IMR-90 (cell line): ENCODE results near the gene HFM1. TPM values are rescaled to one million over a fixed set of nuclear protein-coding genes. Genes with fewer than 3 reads are reported as not detected.

Source experiments
- ATAC-seq: fragments of 200-7000 bp; cut with Tn5 transposase; 2 replicates; pipeline ENCODE4 v1.9.1; 2020; ENCODE audit warnings: low read depth, mild to moderate bottlenecking, moderate library complexity
- BruUV-seq: library from RNA; stranded (reverse); fragments of 400-500 nt; replicated peaks from 2 replicates; lab custom pipeline; 2021; lab: Mats Ljungman, UMichigan
- CTCF ChIA-PET: fragments of 300-600 bp; formaldehyde crosslinking; extraction: SDS; loops from one replicate; lab custom pipeline; 2021; ENCODE audit warnings: antibody characterized with exemption; lab: Yijun Ruan, JAX
- POLR2A ChIA-PET: fragments of 300-600 bp; sonication (Branson Sonifier 250); formaldehyde crosslinking; loops from one replicate; lab custom pipeline; 2022; ENCODE audit warnings: antibody characterized with exemption; ENCODE audit not compliant: unreplicated experiment; lab: Charles Lee
- DNase-seq: peaks from one replicate; pipeline ENCODE4 v3.0.0; 2013
- H2AFZ ChIP-seq: replicated peaks from 2 replicates; pipeline ENCODE3; 2013; ENCODE audit warnings: low read length, mild to moderate bottlenecking; ENCODE audit not compliant: poor library complexity
- H2AK5ac ChIP-seq: 2 replicates; pipeline ENCODE4 v1.6.1; 2013; ENCODE audit warnings: low read depth, low read length, inconsistent platforms
- H2AK9ac ChIP-seq: replicated peaks from 2 replicates; pipeline ENCODE3; 2013; ENCODE audit warnings: mild to moderate bottlenecking, low read depth, low read length, moderate library complexity; ENCODE audit not compliant: poor library complexity
- H2BK120ac ChIP-seq: 2 replicates; pipeline ENCODE4 v1.6.1; 2013; ENCODE audit warnings: low read depth, low read length, inconsistent platforms
- H2BK15ac ChIP-seq: 3 replicates; pipeline ENCODE4 v1.6.1; 2013; ENCODE audit warnings: low read depth, low read length, inconsistent platforms
- H2BK20ac ChIP-seq: 2 replicates; pipeline ENCODE4 v1.6.1; 2013; ENCODE audit warnings: low read depth, mild to moderate bottlenecking, inconsistent platforms, low read length, moderate library complexity
- H2BK5ac ChIP-seq: 2 replicates; pipeline ENCODE4 v1.6.1; 2013; ENCODE audit warnings: mild to moderate bottlenecking, low read depth, low read length, inconsistent platforms; ENCODE audit not compliant: poor library complexity, severe bottlenecking
- H3K14ac ChIP-seq: replicated peaks from 2 replicates; pipeline ENCODE4 v1.6.1; 2013; ENCODE audit warnings: low read depth, low read length, inconsistent platforms
- H3K18ac ChIP-seq: 2 replicates; pipeline ENCODE4 v1.6.1; 2013; ENCODE audit warnings: low read depth, low read length, control low read depth
- H3K23ac ChIP-seq: 2 replicates; pipeline ENCODE4 v1.6.1; 2013; ENCODE audit warnings: low read depth, low read length, inconsistent platforms
- H3K27ac ChIP-seq: 2 replicates; pipeline ENCODE4 v1.5.1; 2013; ENCODE audit warnings: mild to moderate bottlenecking, control low read depth, low read length; ENCODE audit not compliant: insufficient read depth
- H3K27me3 ChIP-seq: 2 replicates; pipeline ENCODE4 v1.6.1; 2013; ENCODE audit warnings: low read length; ENCODE audit not compliant: control insufficient read depth, insufficient read depth
- H3K36me3 ChIP-seq: 2 replicates; pipeline ENCODE4 v1.6.1; 2013; ENCODE audit warnings: low read length, mixed read lengths; ENCODE audit not compliant: control insufficient read depth, insufficient read depth
- H3K4ac ChIP-seq: 2 replicates; pipeline ENCODE4 v1.6.1; 2013; ENCODE audit warnings: low read depth, low read length, inconsistent platforms
- H3K4me1 ChIP-seq: 2 replicates; pipeline ENCODE4 v1.6.1; 2013; ENCODE audit warnings: low read length, mixed read lengths; ENCODE audit not compliant: control insufficient read depth, insufficient read depth
- H3K4me2 ChIP-seq: 2 replicates; pipeline ENCODE4 v1.6.1; 2013; ENCODE audit warnings: low read depth, mild to moderate bottlenecking, control low read depth, low read length, moderate library complexity
- H3K4me3 ChIP-seq: 2 replicates; pipeline ENCODE4 v1.5.1; 2013; ENCODE audit warnings: low read depth, mild to moderate bottlenecking, control low read depth, low read length, moderate library complexity; ENCODE audit not compliant: insufficient read depth
- H3K56ac ChIP-seq: 2 replicates; pipeline ENCODE4 v1.6.1; 2013; ENCODE audit warnings: low read length, inconsistent platforms; ENCODE audit not compliant: insufficient read depth; ENCODE audit errors: extremely low read depth
- H3K79me1 ChIP-seq, 2 experiments: 2 replicates each; pipeline ENCODE4 v1.6.1; 2013; ENCODE audit warnings: low read length in 2 of 2, inconsistent platforms in 1 of 2, low read depth in 1 of 2
- H3K9ac ChIP-seq: 2 replicates; pipeline ENCODE4 v1.6.1; 2013; ENCODE audit warnings: low read depth, low read length, control low read depth
- H3K9me1 ChIP-seq: 2 replicates; pipeline ENCODE4 v1.6.1; 2013; ENCODE audit warnings: low read length, inconsistent platforms; ENCODE audit not compliant: insufficient read depth
- H3K9me3 ChIP-seq: 2 replicates; pipeline ENCODE4 v1.6.1; 2013; ENCODE audit warnings: low read length; ENCODE audit not compliant: control insufficient read depth, insufficient read depth
- H4K20me1 ChIP-seq: 2 replicates; pipeline ENCODE4 v1.6.1; 2013; ENCODE audit warnings: low read length, inconsistent platforms; ENCODE audit not compliant: insufficient read depth
- H4K5ac ChIP-seq: 2 replicates; pipeline ENCODE4 v1.6.1; 2013; ENCODE audit warnings: mild to moderate bottlenecking, low read depth, low read length, control low read depth
- H4K8ac ChIP-seq, 2 experiments: 2 replicates each; pipeline ENCODE4 v1.6.1; 2013; ENCODE audit warnings: low read depth in 2 of 2, low read length in 2 of 2, control low read depth in 1 of 2, inconsistent platforms in 1 of 2
- H4K91ac ChIP-seq: 2 replicates; pipeline ENCODE4 v1.6.1; 2013; ENCODE audit warnings: low read depth, low read length, inconsistent platforms; ENCODE audit not compliant: insufficient read depth
- BHLHE40 ChIP-seq: fragments of 150-350 bp; IDR thresholded peaks from 2 replicates; pipeline ENCODE4 v1.6.1; 2016; ENCODE audit warnings: mild to moderate bottlenecking, low read depth, low read length
- CEBPB ChIP-seq: IDR thresholded peaks from 2 replicates; pipeline ENCODE4 v1.6.1; 2012; ENCODE audit warnings: low read depth, low read length, improper control_type of control experiment
- CHD1 ChIP-seq: IDR thresholded peaks from 2 replicates; pipeline ENCODE4 v1.6.1; 2012; ENCODE audit warnings: low read depth, low read length, improper control_type of control experiment
- CTCF ChIP-seq: conservative IDR thresholded peaks from 2 replicates; pipeline ENCODE4 v1.5.1; 2012; ENCODE audit warnings: mild to moderate bottlenecking, low read depth, low read length, improper control_type of control experiment
- FOS ChIP-seq: fragments of 150-350 bp; IDR thresholded peaks from 2 replicates; pipeline ENCODE4 v1.6.1; 2016; ENCODE audit warnings: low read depth, low read length
- MAFK ChIP-seq: IDR thresholded peaks from 2 replicates; pipeline ENCODE4 v1.6.1; 2012; ENCODE audit warnings: low read depth, low read length, improper control_type of control experiment
- MAZ ChIP-seq: IDR thresholded peaks from 2 replicates; pipeline ENCODE4 v1.6.1; 2012; ENCODE audit warnings: low read depth, mild to moderate bottlenecking, low read length, improper control_type of control experiment, moderate library complexity, borderline replicate concordance
- MXI1 ChIP-seq: IDR thresholded peaks from 2 replicates; pipeline ENCODE4 v1.6.1; 2012; ENCODE audit warnings: low read depth, mild to moderate bottlenecking, low read length, moderate library complexity, borderline replicate concordance
- NFE2L2 ChIP-seq: fragments of 150-350 bp; IDR thresholded peaks from 2 replicates; pipeline ENCODE4 v1.6.1; 2016; ENCODE audit warnings: low read depth, mild to moderate bottlenecking, low read length
- POLR2A ChIP-seq: IDR thresholded peaks from 2 replicates; pipeline ENCODE4 v1.6.1; 2012; ENCODE audit warnings: mild to moderate bottlenecking, low read depth, low read length
- RAD21 ChIP-seq: IDR thresholded peaks from 2 replicates; pipeline ENCODE4 v1.6.1; 2012; ENCODE audit warnings: low read length, improper control_type of control experiment
- RCOR1 ChIP-seq: IDR thresholded peaks from 2 replicates; pipeline ENCODE4 v1.6.1; 2012; ENCODE audit warnings: mild to moderate bottlenecking, low read length, improper control_type of control experiment; ENCODE audit not compliant: insufficient replicate concordance
- RFX5 ChIP-seq: IDR thresholded peaks from 2 replicates; pipeline ENCODE4 v1.8.0; 2012; ENCODE audit warnings: low read depth, mild to moderate bottlenecking, low read length, moderate library complexity
- SMC3 ChIP-seq: fragments of 150-350 bp; IDR thresholded peaks from 2 replicates; pipeline ENCODE4 v1.6.1; 2016; ENCODE audit warnings: low read depth, mild to moderate bottlenecking, antibody characterized with exemption, low read length, moderate library complexity
- USF2 ChIP-seq: fragments of 150-350 bp; IDR thresholded peaks from 2 replicates; pipeline ENCODE4 v1.6.1; 2017; ENCODE audit warnings: mild to moderate bottlenecking, antibody characterized with exemption, low read length, low read depth
- WGBS, 2 experiments: methylation state at CpG; one replicate each; pipeline versions ENCODE4 v1.1.5 to v1.1.7; 2013; ENCODE audit warnings: missing lambda C conversion rate in 2 of 2; ENCODE audit not compliant: insufficient read length in 1 of 2; ENCODE audit errors: extremely low coverage in 2 of 2; 5-methylcytosine and 5-hydroxymethylcytosine counted together
- dilution Hi-C: fragments of 300-500 bp; cut with HindIII; formaldehyde crosslinking; loops from one replicate; pipeline ENCODE4 v1.14.3; 2018; ENCODE audit warnings: low sequenced_read_pairs; ENCODE audit not compliant: unreplicated experiment
- in situ Hi-C: fragments of 300-500 bp; cut with MboI; formaldehyde crosslinking; loops from 3 replicates; pipeline ENCODE4 v1.14.3; 2019; ENCODE audit warnings: low sequenced_read_pairs, inconsistent platforms, mixed read lengths
- intact Hi-C: fragments of 100-400 bp; cut with micrococcal nuclease; formaldehyde crosslinking; loops from 2 replicates; pipeline ENCODE4 v1.10.0; 2022
- polyA plus RNA-seq, 3 experiments: library from polyadenylated mRNA; depleted of rRNA; stranded (reverse); fragments of >200 nt; gene quantifications; 2 replicates each; pipeline ENCODE4 v1.2.3, GENCODE V29; 2012; ENCODE audit warnings: low replicate concordance in 1 of 3
- total RNA-seq: library from RNA; depleted of rRNA; stranded (reverse); fragments of >200 nt; gene quantifications from 2 replicates; pipeline ENCODE4 v1.2.3, GENCODE V29; 2012
- TF ChIP-seq, protein P1 (sequence below): fragments of 150-350 bp; IDR thresholded peaks from 2 replicates; pipeline ENCODE4 v1.6.1; 2016; ENCODE audit warnings: low read depth, mild to moderate bottlenecking, low read length, moderate library complexity, borderline replicate concordance

The HFM1 gene
- total and polyA plus RNA-seq, 2 of the 4 experiments (the other 2 are of a cell fraction), result 0.15 to 0.18 TPM

DNA sequence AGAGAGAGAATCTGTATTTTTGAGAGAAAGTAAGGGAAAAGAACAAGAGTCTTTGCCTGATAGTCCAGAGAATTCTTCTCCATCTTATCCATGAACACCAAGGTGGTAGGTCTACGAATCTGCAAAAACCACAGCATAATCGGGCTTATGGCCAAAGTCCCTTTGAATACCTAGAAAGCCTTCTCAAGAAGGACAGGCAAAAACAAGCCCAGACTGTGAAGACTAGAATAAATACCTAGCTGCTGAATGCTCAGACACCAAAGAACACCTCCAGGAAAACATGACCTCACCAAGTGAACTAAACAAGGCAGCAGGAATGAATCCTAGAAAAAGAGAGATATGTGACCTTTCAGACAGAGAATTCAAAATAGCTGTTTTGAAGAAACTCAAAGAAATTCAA, 79.2 kb downstream of the HFM1 start:
- DNase-seq, result no peak
- Histone ChIP-seq H2BK5ac (no peak overlapping the region), H3K9ac (no peak overlapping the region), H3K36me3 (no peaks in the 10 kb centered on the region), H3K56ac (no peak overlapping the region), H4K8ac (no peak overlapping the region), H3K27ac (no peak overlapping the region), H2BK15ac (no peak overlapping the region), H4K91ac (no peak overlapping the region), H3K9me1 (no peaks in the 10 kb centered on the region), H3K4me1 (no peaks in the 10 kb centered on the region), H4K5ac (no peak overlapping the region), H3K79me1 (no peaks in the 10 kb centered on the region), H3K14ac (no peak overlapping the region), H2AK9ac (no peak overlapping the region), H3K4ac (no peak overlapping the region), H3K9me3 (no peaks in the 10 kb centered on the region), H2AFZ (no peak overlapping the region), H3K4me2 (no peak overlapping the region), H3K4me3 (no peak overlapping the region), H2AK5ac (no peak overlapping the region), H3K18ac (no peak overlapping the region), H3K27me3 (no peaks in the 10 kb centered on the region), H4K20me1 (no peaks in the 10 kb centered on the region), H2BK120ac (no peak overlapping the region), H3K23ac (no peak overlapping the region), H2BK20ac (no peak overlapping the region)
- BruUV-seq, result no TSS peak
- ATAC-seq, result no peak
- ChIA-PET POLR2A (no interaction called here), CTCF (no interaction called here)
- TF ChIP-seq USF2 (no peak), RCOR1 (no peak), RAD21 (no peak), CEBPB (no peak), NFE2L2 (no peak), MAFK (no peak), FOS (no peak), CHD1 (no peak), CTCF (no peak), BHLHE40 (no peak), RFX5 (no peak), POLR2A (no peak), MAZ (no peak), MXI1 (no peak), SMC3 (no peak)
- TF ChIP-seq, protein P1, sequence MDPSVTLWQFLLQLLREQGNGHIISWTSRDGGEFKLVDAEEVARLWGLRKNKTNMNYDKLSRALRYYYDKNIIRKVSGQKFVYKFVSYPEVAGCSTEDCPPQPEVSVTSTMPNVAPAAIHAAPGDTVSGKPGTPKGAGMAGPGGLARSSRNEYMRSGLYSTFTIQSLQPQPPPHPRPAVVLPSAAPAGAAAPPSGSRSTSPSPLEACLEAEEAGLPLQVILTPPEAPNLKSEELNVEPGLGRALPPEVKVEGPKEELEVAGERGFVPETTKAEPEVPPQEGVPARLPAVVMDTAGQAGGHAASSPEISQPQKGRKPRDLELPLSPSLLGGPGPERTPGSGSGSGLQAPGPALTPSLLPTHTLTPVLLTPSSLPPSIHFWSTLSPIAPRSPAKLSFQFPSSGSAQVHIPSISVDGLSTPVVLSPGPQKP, result no peak
- intact Hi-C loops, result no loop called here
- dilution Hi-C loops, result no loop called here
- in situ Hi-C loops, result no loop called here
- no CpG with 5 or more reads among the region's 2 CpGs for WGBS, 2 experiments
